Measurements from ENCODE around the gene SYT9.

The SYT9 gene

DNA sequence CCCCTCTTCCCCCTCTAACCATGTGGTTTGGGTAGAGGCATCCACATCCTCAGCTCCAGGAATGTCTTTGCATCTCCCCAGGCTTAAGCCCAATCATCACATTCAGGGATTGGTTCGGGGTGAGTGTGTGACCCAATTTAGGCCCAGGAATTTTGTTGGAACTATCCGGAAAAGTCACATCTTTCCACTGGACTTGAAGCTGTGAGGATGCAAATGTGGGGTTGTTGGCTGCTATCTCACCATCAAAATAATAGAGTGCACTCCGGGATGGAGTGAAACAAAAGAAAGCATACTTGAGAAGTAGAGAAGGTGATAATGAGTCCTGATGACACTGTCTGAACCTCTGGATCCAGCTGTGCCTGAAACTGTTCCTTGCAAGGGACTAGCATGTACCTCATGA, 199.8 kb downstream of the SYT9 start:
- TF ChIP-seq, protein P1, sequence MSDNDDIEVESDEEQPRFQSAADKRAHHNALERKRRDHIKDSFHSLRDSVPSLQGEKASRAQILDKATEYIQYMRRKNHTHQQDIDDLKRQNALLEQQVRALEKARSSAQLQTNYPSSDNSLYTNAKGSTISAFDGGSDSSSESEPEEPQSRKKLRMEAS (IDR thresholded peaks at IDR 0.05) = no peak
- TF ChIP-seq EGR1 (IDR thresholded peaks at IDR 0.05) (no peak), FOXM1 (IDR thresholded peaks at IDR 0.05; ENCODE audit: borderline replicate concordance, low read depth) (no peak), CREB1 (IDR thresholded peaks at IDR 0.05; ENCODE audit: low read depth) (no peak), ZBTB7A (IDR thresholded peaks at IDR 0.05; ENCODE audit: low read depth) (no peak), EP300 (IDR thresholded peaks at IDR 0.05; ENCODE audit: borderline replicate concordance) (no peak), TAF1 (IDR thresholded peaks at IDR 0.05; ENCODE audit: low read depth) (no peak), NFIC (IDR thresholded peaks at IDR 0.05) (no peak), CEBPB (IDR thresholded peaks at IDR 0.05) (no peak)

DNA sequence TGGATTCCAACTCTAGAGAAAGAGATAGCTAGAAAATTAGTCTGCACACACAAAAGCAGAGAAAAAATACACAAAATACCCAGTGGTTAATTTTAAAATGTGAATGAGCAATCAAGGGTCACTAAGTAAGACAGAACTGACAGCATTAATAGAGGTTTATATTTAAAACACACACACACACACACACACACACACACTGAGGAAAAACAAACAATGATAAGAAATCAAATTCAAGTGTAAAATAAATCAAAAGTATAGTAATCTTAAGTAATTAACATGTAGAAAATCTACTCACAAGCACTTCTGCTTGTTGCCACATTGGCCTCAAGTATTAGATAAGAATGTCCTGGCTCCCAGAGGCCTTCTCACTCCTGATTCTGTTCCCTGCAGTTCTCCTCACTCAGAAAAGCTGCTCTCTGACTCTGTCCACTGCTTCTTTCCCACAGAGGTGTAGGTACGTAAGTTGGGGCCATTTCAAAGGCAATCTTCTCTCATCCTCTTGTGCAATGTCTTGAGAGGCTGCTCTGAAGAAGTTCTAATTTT, 200.3 kb downstream of the SYT9 start:
- TF ChIP-seq ZBTB7A (IDR thresholded peaks at IDR 0.05; ENCODE audit: low read depth) (no peak), EGR1 (IDR thresholded peaks at IDR 0.05) (no peak), FOXM1 (IDR thresholded peaks at IDR 0.05; ENCODE audit: borderline replicate concordance, low read depth) (no peak)

DNA sequence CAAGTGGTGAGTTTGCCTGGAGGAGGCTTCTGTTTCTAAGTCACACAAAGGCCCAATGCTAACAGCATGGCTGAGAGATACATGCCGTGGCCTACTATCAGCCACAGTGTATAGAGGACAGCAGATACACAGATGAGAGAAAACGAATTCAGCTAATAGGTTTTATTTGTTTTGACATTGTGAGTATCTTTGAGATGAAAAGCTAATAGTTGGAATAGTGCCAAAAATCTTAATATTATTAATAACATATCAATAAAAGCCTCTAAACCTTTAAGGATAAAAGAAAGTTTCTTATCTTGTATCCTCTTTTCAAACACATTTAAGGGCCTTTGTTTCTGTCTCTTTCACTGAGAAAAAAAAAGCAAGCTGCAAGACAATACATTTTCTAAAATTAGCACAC, 203.2 kb downstream of the SYT9 start:
- TF ChIP-seq ZBTB7A (IDR thresholded peaks at IDR 0.05; ENCODE audit: low read depth) (no peak), NFIC (IDR thresholded peaks at IDR 0.05) (no peak), RAD21 (IDR thresholded peaks at IDR 0.05; ENCODE audit: low read depth) (no peak), CEBPB (IDR thresholded peaks at IDR 0.05) (no peak), TAF1 (IDR thresholded peaks at IDR 0.05; ENCODE audit: low read depth) (no peak), YY1 (IDR thresholded peaks at IDR 0.05; ENCODE audit: low read depth) (no peak), EGR1 (IDR thresholded peaks at IDR 0.05) (no peak), FOXM1 (IDR thresholded peaks at IDR 0.05; ENCODE audit: borderline replicate concordance, low read depth) (no peak), TEAD4 (IDR thresholded peaks at IDR 0.05) (no peak), CREB1 (IDR thresholded peaks at IDR 0.05; ENCODE audit: low read depth) (no peak), EP300 (IDR thresholded peaks at IDR 0.05; ENCODE audit: borderline replicate concordance) (no peak), TCF12 (IDR thresholded peaks at IDR 0.05; ENCODE audit: low read depth) (no peak)
- TF ChIP-seq, protein P2, sequence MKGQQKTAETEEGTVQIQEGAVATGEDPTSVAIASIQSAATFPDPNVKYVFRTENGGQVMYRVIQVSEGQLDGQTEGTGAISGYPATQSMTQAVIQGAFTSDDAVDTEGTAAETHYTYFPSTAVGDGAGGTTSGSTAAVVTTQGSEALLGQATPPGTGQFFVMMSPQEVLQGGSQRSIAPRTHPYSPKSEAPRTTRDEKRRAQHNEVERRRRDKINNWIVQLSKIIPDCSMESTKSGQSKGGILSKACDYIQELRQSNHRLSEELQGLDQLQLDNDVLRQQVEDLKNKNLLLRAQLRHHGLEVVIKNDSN (IDR thresholded peaks at IDR 0.05) = no peak
- TF ChIP-seq, protein P1 (IDR thresholded peaks at IDR 0.05) = no peak
- TF ChIP-seq, protein P3, sequence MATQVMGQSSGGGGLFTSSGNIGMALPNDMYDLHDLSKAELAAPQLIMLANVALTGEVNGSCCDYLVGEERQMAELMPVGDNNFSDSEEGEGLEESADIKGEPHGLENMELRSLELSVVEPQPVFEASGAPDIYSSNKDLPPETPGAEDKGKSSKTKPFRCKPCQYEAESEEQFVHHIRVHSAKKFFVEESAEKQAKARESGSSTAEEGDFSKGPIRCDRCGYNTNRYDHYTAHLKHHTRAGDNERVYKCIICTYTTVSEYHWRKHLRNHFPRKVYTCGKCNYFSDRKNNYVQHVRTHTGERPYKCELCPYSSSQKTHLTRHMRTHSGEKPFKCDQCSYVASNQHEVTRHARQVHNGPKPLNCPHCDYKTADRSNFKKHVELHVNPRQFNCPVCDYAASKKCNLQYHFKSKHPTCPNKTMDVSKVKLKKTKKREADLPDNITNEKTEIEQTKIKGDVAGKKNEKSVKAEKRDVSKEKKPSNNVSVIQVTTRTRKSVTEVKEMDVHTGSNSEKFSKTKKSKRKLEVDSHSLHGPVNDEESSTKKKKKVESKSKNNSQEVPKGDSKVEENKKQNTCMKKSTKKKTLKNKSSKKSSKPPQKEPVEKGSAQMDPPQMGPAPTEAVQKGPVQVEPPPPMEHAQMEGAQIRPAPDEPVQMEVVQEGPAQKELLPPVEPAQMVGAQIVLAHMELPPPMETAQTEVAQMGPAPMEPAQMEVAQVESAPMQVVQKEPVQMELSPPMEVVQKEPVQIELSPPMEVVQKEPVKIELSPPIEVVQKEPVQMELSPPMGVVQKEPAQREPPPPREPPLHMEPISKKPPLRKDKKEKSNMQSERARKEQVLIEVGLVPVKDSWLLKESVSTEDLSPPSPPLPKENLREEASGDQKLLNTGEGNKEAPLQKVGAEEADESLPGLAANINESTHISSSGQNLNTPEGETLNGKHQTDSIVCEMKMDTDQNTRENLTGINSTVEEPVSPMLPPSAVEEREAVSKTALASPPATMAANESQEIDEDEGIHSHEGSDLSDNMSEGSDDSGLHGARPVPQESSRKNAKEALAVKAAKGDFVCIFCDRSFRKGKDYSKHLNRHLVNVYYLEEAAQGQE (IDR thresholded peaks at IDR 0.05; ENCODE audit: low read depth) = no peak

DNA sequence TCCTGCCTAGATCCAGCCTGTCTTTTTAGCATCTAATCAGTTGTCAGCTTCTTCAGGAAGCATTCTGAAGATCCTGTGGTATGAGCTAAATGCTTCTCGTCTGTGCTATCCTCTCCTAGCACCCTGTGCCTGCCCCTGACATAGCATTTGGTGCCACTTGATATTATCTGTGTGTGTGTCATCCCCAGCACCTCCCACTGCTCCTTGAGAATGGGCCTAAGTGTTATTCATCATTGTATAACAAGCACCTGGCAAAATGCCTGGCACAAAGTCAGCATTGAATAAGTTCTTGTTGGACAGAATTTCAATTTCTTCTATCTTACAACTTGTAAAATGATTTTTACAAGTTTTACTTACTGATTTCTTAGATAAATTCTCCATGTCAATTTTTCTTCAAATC, 205.5 kb downstream of the SYT9 start:
- TF ChIP-seq TEAD4 (IDR thresholded peaks at IDR 0.05) = no peak
- TF ChIP-seq FOXM1 (IDR thresholded peaks at IDR 0.05; ENCODE audit: borderline replicate concordance, low read depth) = no peak
- no peak for TF ChIP-seq EP300 (IDR thresholded peaks at IDR 0.05; ENCODE audit: borderline replicate concordance)
- no peak for TF ChIP-seq YY1 (IDR thresholded peaks at IDR 0.05; ENCODE audit: low read depth)
- no peak for TF ChIP-seq NFIC (IDR thresholded peaks at IDR 0.05)
- TF ChIP-seq TCF12 (IDR thresholded peaks at IDR 0.05; ENCODE audit: low read depth) = no peak
- TF ChIP-seq CREB1 (IDR thresholded peaks at IDR 0.05; ENCODE audit: low read depth) = no peak
- no peak for TF ChIP-seq RAD21 (IDR thresholded peaks at IDR 0.05; ENCODE audit: low read depth)
- no peak for TF ChIP-seq ZBTB7A (IDR thresholded peaks at IDR 0.05; ENCODE audit: low read depth)
- TF ChIP-seq TAF1 (IDR thresholded peaks at IDR 0.05; ENCODE audit: low read depth) = no peak
- TF ChIP-seq, protein P1 (IDR thresholded peaks at IDR 0.05) = no peak
- TF ChIP-seq, protein P2 (IDR thresholded peaks at IDR 0.05) = no peak
- no peak for TF ChIP-seq EGR1 (IDR thresholded peaks at IDR 0.05)
- TF ChIP-seq, protein P3 (IDR thresholded peaks at IDR 0.05; ENCODE audit: low read depth) = no peak

DNA sequence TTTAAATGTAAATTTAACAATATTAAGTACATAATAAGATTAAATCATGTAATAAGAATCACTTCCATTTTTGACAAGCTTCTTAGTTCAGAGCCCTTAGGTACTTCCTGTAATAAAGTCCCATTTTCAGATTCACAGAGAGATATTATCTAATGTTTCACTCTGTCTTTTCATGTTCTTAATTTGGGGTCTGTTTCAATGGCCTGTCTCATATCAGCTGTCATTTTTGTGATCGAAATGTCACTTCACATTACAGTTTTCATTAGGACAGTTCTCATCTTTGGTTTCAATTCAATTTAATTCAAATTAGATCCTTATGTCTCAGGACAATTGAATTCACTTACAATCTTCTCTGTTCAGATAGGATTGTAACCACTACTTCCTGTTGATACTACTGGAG, 211.0 kb downstream of the SYT9 start:
- TF ChIP-seq NFIC (IDR thresholded peaks at IDR 0.05) = no peak
- no peak for TF ChIP-seq TEAD4 (IDR thresholded peaks at IDR 0.05)
- no peak for TF ChIP-seq CREB1 (IDR thresholded peaks at IDR 0.05; ENCODE audit: low read depth)
- TF ChIP-seq, protein P3 (IDR thresholded peaks at IDR 0.05; ENCODE audit: low read depth) = no peak
- TF ChIP-seq ZBTB7A (IDR thresholded peaks at IDR 0.05; ENCODE audit: low read depth) = no peak
- no peak for TF ChIP-seq RAD21 (IDR thresholded peaks at IDR 0.05; ENCODE audit: low read depth)
- no peak for TF ChIP-seq FOXM1 (IDR thresholded peaks at IDR 0.05; ENCODE audit: borderline replicate concordance, low read depth)
- TF ChIP-seq, protein P1 (IDR thresholded peaks at IDR 0.05) = no peak
- TF ChIP-seq EGR1 (IDR thresholded peaks at IDR 0.05) = no peak
- TF ChIP-seq TAF1 (IDR thresholded peaks at IDR 0.05; ENCODE audit: low read depth) = no peak
- no peak for TF ChIP-seq YY1 (IDR thresholded peaks at IDR 0.05; ENCODE audit: low read depth)
- TF ChIP-seq, protein P2 (IDR thresholded peaks at IDR 0.05) = no peak
- no peak for TF ChIP-seq CEBPB (IDR thresholded peaks at IDR 0.05)
- no peak for TF ChIP-seq TCF12 (IDR thresholded peaks at IDR 0.05; ENCODE audit: low read depth)
